Measurements from ENCODE around the gene NPHP4.

The NPHP4 gene

GRCh38 chr1:5949085-5949760, 43.0 kb downstream of the NPHP4 start:
- no peak for DNase-seq

- DNase-seq: no peak
Measured at GRCh38 chr1:5948681-5949005, 43.6 kb downstream of the NPHP4 start.

- no peak for DNase-seq
Measured at GRCh38 chr1:5947978-5948680, 44.1 kb downstream of the NPHP4 start.

DNA sequence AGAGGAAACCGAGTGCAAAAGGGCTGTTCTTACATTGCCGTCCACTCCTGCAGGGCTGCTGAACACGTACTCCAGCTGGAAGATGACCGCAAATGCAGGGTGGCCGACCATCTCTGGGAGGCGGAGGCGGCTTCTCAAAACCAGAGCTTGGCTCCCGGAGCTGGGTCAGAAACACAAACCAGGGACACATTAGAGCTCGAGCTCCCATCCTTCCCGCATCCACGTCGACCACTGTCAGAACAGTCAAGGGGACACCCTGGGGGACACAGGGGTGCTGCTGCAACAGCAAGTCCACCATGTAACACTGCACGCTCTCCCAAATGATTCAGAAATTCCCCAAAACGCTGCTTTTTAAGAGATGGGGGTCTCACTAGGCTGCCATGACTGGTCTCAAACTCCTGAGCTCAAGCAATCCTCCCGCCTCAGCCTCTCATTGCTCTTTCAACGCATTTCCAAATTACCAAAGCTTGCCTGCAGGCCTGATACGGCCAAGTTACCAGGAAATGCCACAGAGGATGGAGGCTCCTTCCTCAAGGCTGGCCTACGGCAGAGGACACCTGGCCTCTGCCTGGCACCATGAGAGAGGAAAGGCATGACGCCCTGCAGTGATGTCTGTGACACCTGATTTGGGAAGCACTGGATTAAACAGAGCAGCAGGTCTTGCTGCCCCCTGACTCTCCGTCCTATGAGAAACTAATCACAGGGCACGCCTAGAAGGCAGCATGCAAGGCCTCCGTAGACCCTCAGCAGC, 45.0 kb downstream of the NPHP4 start:
- DNase-seq: no peak

- DNase-seq: no peak
Measured at GRCh38 chr1:5945445-5945844, 46.8 kb downstream of the NPHP4 start.

DNA sequence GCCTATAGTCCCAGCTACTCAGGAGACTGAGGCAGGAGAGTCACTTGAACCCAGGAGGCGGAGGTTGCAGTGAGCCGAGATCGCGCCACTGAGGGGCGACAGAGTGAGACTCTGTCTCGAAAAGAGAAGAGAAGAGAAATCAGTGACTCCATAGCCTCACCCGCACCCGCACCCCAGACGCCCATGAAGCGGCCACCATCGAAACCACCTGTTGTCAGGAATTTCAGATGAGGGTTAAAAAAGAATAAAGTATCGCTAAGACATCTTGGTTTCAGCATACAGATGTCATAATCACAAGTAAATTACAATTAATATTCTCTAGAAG, 47.4 kb downstream of the NPHP4 start:
- DNase-seq: no peak

- no peak for DNase-seq
Measured at GRCh38 chr1:5944154-5944842, 47.9 kb downstream of the NPHP4 start.

DNA sequence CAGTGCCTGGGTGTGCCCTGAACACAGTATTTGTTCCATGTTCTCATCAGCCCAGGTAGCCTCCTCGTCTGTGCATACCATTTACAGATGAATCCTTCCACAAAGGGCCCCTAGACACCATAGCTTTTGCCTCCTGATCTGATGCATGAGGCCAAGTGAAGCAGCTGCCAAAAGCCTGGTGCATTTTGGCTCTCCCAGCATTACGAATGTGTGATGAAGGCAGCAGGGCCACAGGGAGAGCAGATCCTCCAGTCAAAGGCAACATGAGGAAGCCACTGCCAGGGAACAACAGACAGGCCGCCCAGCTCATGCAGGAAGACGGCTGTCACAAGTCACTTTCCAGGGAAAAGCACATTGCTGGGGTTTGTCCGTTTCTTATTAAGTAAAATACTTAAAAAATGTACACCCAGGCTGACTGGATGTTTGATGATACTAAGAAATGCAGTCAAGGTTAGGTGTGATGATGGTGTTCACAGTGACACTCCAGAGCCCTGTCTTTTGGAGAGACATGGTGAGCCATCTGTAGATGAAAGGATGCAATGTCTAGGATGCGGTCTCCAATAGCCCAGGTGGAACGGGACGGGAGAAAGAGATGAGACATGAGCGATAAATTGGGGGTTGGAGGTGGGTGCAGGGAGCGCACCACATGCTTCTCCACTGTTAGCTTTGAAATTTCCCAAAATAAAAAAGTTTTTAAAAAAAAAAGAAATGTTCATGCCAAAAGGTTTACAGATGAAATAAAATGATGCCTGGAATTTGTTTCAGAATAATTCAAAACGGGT, 48.7 kb downstream of the NPHP4 start:
- no peak for DNase-seq

GRCh38 chr1:5941671-5942070, 50.6 kb downstream of the NPHP4 start:
- DNase-seq: no peak

GRCh38 chr1:5940723-5941407, 51.4 kb downstream of the NPHP4 start:
- no peak for DNase-seq

- no peak for DNase-seq
Measured at GRCh38 chr1:5939271-5940170, 52.7 kb downstream of the NPHP4 start.

DNA sequence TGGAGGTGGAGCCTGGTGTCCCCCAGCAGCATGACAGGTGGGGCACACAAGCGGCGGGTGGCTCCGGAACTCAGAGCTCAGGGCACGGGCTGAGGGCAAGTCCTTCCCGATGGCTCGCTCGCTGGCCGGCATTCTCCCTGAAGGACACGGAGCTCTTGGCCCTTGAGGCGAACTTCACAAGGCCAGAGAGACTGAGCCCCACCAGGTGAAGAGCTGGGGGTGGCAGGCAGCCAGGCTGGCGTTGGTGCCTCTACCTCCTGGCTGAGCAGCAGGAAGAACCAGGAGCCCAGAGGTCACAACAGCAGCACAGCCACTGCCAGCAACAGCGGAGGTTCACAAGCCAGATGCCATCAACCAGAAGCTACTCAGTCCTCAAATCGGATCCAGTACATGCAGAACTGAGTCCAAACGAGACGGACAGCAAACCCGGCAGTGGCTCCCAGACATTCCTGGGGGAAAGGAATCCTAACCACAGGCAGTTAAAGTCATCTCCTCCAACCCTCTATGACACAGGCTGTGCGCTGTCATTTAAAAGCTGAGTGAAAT, 54.1 kb downstream of the NPHP4 start:
- DNase-seq: peak; percentile 73

DNA sequence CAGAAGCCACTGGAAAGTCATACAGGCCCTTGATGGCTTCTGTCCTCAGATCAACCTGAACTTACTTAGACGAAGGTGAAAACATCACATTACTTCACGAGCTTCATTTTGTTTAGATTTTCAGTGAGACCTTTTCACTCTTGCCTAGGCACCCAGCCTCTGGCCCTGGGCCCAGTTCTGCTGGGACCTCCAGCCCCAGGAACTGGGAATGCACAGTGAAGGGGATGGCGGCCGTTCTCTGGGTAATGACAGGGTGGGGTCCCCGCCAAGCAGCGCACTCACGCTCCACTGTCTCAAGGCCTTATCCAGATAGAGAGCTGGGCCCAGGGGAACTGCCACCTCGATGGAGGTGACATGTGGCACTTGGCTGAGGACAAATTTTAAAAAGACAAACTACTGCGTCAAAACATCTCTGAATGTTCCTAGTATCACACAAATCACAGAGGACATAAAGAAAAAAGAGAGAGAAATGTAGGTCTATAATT, 54.8 kb downstream of the NPHP4 start:
- no peak for DNase-seq

GRCh38 chr1:5936621-5937372, 55.4 kb downstream of the NPHP4 start:
- no peak for DNase-seq

- no peak for DNase-seq
Measured at GRCh38 chr1:5936126-5936525, 56.1 kb downstream of the NPHP4 start.

- DNase-seq: no peak
Measured at GRCh38 chr1:5935026-5935425, 57.2 kb downstream of the NPHP4 start.

DNA sequence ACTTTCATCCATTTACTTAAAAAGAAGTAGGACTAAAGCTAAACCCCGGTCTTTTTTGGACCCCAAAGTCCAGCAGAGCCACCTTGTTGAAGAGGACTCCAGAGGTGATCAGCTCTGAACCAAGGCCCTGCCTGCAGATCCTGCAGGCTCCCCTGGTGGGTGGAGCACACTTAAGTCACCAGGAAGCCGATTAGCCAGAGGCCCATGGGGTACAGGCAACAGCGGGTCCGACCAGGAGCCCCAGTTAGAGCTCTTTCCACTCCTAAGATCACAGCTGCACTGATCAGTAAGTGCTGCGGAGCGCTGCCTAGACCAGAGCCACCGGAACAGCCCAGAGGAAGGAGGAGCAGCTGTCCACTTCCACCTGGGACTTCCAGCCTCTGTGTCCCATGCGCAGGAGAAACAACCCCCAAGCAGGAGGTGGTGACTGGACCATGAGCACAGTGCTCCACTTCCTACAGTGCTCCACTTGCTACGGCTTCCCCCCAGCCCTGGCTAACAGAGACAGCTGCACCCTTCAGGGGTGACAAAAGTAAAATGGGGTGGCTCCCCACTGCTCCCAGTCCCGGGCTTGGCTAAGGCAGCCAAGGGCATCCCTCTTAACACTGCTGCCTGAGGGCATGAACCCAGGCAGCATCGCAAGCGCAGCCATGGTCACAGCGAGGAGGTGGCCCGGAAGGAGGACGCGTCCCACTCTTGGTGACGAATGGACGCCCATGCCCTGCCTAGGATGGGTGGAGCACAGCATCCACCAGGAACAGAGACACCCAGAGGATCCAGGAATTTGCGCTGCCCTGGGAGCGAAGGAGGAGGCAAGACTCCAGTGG, 58.0 kb downstream of the NPHP4 start:
- no peak for DNase-seq

DNA sequence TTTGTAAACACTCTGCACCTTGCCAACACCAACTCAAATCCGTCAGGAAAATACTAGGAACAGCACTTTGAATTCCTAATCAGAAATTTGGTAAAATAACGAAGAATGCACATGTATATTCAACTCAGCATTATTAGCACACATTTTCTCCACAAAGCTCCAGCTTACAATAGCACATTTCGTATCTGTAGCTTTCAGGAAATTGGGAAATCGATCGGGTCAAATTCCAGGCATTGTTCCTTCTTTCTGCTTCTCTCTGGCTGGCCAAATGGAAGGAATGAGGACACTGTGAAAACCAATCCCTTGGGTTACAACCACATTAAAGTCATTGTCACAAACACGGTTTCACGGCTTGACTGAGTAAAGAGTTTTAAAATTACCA, 58.6 kb downstream of the NPHP4 start:
- no peak for DNase-seq

- DNase-seq: no peak
Measured at GRCh38 chr1:5933050-5933449, 59.2 kb downstream of the NPHP4 start.
